HS-5 (cell line): ENCODE results near the gene B4GALT3.

Experiments
- DNase-seq: peaks from one replicate; pipeline ENCODE4 v3.0.0-alpha.2; 2012; ENCODE audit warnings: low read depth

The B4GALT3 gene

DNA sequence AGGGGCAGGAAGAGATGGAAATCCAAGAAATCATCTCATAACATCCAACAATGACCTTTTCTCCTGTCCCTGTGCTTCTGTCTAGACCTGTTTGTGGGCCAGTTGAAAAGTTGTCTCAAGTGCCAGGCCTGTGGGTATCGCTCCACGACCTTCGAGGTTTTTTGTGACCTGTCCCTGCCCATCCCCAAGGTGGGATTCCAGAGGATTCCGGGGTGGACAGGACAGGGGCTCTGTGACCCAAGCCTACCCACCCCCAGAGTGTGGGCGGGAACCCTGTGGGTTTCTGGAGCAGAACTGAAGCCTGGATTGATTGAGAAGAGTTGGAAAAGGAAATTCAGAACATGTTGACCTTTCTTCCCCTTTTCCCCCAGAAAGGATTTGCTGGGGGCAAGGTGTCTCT, 13.5 kb downstream of the B4GALT3 start:
- no peak for DNase-seq

DNA sequence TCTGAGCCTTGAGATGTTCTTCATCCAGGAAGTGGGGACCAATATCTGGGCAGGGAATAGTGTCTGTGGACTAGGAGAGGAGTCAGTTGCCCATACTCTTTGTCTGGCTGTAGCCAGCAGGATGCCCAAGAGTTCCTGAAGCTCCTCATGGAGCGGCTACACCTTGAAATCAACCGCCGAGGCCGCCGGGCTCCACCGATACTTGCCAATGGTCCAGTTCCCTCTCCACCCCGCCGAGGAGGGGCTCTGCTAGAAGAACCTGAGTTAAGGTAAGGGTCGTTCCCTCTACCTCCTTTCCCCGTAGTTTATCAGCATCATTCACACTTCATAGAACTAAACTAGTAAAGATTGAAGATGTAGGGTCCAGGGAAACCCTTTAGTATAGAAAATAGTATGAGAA, 14.5 kb downstream of the B4GALT3 start:
- no peak for DNase-seq

DNA sequence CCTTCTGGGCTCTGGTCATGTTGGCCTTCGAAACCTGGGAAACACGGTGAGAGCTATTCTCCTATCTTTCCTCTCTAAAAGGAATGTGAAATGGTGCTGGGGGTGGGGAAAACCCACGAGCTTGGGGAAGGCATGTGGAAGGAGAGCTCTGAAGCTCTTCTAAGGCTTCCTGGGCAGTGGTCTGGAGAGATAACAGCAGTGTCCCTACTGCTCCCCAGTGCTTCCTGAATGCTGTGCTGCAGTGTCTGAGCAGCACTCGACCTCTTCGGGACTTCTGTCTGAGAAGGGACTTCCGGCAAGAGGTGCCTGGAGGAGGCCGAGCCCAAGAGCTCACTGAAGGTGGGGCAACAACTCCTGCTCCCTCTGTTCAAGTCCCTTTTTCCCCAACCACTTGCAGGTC, 15.3 kb downstream of the B4GALT3 start:
- DNase-seq = no peak

DNA sequence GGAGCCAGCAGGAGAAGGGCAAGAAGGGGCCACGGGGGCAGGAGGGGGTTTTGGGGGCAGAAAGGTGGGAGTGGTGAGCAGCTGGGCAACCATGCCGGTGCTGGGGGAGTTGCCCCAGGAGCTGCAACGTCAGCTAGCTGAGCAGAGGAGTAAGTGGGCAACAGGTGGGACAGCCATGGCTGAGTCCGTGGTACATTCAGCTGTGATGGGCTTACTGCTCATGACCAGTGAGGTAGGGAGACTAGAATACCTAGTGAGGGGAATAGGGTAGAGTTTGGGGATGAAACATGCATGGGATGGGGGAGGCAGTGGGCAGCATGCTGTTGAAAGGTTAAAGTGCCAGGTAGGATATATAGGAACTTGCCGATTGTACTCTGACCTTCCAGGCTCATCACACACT, 15.7 kb downstream of the B4GALT3 start:
- no peak for DNase-seq

DNA sequence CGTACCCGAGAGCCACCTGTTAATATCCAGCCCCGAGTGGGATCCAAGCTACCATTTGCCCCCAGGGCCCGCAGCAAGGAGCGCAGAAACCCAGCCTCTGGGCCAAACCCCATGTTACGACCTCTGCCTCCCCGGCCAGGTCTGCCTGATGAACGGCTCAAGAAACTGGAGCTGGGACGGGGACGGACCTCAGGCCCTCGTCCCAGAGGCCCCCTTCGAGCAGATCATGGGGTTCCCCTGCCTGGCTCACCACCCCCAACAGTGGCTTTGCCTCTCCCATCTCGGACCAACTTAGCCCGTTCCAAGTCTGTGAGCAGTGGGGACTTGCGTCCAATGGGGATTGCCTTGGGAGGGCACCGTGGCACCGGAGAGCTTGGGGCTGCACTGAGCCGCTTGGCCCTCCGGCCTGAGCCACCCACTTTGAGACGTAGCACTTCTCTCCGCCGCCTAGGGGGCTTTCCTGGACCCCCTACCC, 16.6 kb downstream of the B4GALT3 start:
- DNase-seq = no peak

DNA sequence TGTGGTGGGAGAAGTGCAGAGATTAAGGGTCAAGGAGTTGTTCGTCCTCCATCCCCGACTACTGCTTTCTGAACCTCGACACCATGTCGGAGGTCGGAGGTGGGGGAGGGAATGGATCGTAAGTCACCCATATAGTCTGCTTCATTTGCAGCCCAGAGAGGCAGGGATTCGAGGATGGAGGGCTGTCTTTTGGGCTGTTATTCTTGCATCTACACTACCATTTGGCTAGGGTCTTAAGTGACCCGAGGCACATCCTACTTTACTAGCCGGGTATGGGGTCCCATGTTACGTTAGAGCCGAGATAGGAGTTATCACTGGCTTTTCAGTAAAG, 17.4 kb downstream of the B4GALT3 start:
- no peak for DNase-seq

DNA sequence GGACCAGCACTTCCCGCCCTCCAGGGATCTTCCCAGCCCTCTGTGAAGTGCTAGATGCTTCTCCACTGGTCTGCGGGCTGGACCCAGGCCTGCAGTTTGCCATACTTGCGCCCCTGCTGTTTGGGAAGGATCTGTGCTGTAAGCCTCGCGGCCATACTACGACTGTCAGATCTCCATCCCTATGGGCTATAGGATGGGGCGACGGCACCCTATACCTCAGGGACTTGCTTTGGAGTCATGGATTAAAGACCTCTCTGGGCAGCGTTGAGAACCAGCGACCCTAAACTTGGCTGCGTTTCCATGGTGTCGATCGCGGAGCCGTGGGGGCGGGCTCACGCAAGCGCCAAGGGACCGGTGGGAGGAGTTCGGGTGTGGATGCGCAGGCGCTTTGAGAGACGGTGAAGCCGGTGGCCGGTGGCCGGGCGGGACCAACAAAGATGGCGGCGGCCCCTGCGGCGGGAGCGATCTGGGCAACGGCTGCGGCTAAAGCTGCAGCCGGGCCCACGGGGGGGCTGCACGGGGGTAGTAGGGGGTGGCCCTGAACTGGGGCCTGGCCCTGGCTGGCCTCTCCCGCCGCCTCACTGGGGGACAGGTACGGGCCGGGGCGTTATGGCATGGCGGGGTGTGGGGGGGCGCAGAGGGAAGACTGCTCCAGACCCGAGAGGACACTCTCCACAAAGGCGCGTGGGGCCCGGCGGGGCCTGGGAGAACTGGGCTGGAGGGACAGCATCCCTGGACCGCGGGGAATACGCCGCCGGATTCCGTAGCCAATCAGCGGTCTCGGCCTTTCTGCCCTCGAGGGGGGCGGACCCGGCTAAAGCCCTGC, 18.0 kb downstream of the B4GALT3 start, which contains the start of gene USP21:
Gene USP21 (plus strand): TSS at position 414 of the 826 bp plus-strand sequence. CDS start 1,141 bp downstream, outside the sequence.
- peak; percentile 49 for DNase-seq

DNA sequence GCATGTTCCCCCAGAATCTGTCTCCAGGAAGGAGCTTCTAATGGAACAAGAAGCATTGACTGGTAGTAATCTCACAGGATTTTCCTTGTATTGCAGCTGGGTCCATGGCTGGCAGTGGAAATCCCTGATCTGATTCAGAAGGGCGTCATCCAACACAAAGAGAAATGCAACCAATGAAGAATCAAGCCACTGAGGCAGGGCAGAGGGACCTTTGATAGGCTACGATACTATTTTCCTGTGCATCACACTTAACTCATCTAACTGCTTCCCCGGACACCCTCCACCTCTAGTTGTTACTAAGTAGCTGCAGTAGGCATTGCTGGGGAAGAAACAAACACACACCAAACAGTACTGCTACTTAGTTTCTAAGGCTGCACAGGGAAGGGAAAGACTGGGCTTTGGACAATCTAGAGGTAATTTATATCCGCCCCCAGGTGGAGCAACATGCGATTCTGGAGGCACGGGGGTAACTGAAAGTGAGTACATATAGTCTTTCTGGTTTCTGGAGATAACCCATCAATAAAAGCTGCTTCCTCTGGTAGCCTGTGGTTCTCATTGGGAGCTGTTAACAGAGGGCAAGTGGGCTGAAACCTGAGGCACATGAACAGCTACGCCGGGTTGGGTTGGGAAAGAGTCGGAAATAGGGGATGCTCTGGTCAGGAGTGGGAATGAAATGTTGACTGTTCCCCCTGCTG, 18.8 kb downstream of the B4GALT3 start:
- no peak for DNase-seq

DNA sequence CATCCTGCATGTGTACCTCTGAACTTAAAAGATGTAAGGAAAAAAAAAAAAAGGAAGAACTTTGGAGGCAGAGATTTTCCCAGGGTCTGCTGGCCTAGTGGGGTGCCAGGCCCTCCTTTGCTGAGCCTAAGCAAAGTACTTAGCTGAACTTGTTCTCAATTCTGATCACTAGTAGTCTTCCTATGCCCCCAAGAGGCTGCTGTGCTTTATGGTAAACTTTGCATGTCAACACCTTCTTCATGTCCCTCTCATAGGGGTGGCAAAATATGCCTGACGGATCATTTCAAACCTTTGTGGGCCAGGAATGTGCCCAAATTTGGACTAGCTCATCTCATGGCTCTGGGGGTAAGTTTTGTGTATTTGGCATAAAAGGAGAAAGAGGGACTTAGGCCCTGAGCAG, 19.4 kb downstream of the B4GALT3 start:
- no peak for DNase-seq

DNA sequence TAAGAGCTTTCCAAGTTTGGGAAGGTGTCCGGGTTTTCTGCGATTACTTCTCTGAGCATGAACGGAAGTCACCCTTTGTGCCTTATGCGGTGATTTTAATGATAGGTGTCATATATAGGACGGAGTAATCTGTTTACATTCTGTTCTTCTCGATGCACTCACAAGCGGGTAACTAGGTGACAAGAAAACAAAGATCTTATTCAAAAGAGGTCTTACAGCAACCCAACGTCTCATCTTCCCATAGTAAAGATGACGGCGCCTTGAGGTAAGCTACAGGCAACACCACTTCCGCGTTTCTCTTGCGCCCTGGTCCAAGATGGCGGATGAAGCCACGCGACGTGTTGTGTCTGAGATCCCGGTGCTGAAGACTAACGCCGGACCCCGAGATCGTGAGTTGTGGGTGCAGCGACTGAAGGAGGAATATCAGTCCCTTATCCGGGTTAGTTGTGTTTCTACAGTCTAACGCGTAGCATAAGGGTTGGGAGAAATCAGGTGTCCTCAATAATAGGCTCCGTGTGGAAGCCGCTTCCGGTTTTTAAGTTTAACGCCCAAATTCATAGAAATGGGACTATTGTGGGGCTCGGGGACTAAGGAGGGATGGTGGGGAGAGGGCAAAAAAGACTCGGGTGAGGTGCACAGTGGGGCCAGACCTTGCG, 23.5 kb downstream of the B4GALT3 start, which contains the start of gene UFC1:
Gene UFC1 (plus strand): TSS at position 297 of the 656 bp plus-strand sequence. CDS start 20 bp downstream, at position 317.
- DNase-seq = peak; percentile 84

DNA sequence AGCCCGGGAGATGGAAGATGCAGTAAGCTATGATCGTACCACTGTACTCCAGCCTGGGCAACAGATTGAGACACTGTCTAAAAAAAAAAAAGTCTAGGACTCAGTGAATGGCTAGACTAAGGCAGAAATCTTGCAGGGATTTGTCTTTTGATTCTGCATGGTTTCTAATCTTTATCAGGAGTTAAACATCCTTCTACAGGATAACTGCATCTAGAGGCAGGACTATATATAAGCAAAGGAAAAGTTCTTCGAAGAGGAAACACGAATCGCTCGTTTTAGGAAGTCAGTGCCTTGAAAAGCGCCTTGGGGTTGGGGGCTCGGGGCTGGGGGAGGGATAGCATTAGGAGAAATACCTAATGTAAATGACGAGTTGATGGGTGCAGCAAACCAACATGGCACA, 24.1 kb downstream of the B4GALT3 start:
- no peak for DNase-seq

DNA sequence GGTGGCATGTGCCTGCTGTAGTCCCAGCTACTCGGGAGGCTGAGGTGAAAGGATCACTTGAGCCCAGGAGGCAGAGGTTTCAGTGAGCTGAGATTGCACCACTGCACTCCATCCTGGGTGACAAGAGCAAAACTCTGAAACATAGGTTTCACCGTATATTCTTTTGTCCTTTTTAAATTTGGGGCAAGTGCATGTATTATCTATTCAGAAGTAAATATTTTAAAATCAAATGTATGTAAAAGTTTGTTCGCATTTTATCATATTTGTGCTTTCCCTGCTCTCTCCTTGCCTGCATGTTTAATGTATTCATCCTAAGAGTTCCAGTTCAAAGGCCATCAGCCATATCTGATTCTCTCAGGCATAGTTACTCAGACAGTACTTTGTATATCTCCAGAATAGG, 31.5 kb downstream of the B4GALT3 start:
- DNase-seq = no peak

DNA sequence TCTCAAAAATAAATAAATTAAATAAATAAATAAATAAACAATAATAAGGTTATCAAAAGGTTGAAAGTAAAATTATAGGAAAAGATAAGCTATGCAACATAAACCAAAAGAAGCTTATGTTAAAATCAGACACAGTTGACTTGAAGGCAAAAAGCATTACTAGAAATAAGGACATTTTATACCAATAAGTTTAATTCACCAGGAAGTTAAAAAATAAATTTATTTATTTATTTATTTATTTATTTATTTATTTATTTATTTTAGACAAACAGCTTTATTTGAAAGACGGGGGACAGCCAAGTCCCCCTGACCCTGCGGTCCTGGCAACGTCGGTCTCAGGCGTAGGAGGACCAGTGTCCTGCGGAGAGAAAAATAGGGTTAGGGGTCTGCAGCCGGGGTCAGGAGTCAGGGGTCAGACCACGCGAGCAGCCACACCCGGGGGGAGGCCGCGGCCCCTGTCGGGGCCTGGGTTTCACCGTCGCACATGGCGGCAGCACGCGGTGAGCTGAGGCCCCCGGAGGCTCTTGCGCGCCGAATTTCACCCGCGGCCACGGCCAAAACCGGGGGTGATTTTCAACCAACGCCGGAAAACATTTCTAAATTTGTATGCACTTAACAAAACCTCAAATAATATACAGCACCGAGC, 36.4 kb downstream of the B4GALT3 start:
- no peak for DNase-seq

DNA sequence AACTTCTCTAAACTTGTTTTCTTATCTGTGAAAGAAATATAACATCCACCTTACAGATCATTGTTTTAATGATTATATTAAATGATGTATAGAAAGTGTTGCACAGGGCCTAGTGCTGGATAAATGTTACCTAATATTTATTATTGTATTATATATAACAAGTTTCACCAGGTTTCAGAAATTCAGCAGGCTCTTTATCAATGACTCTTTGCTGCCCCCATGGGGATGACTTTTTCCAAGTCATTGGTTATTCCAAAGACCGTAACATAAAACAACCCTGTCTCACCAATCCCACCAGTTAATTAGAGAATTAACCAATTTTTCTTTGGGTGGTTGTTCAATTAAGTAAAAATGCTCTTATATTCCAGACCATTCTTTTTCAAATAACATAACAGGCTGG, 37.5 kb downstream of the B4GALT3 start:
- DNase-seq = no peak

DNA sequence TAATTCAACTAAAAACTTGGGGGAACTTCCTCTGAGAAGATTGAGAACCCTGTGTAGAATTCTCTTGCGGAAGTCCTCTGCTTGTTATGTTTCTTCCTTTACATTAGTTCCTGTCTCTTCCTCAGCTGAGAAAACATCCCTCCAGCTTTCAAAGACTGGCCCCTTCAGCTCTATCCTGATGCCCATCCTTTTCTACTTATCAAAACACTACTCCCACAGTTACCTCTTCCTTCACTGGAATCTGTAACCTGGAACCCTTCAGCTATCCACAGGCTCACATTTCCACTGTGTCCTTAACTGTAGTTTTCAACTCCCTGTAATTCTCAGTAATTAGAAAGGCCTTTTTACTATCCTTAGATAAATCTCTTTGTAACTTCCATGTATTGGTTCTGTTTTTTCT, 38.9 kb downstream of the B4GALT3 start:
- no peak for DNase-seq

DNA sequence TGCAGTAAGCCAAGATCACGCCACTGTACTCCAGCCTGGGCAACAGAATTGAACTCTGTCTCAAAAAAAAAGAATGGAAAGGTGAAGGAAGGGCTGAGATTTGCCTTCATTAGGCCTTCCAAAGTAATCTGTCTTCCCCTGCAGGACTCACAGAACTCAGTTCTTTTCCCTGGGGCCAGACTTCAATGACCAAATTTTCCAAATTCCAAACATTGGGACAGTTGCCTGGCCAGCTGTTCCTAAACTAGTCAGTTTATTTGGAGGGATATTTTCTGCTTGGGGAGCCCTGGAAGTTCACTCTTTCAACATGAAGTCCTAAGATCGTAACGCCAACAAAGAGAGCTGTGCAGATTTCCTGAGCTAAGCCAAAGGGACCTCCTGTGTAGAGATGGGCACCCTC, 39.4 kb downstream of the B4GALT3 start:
- no peak for DNase-seq

DNA sequence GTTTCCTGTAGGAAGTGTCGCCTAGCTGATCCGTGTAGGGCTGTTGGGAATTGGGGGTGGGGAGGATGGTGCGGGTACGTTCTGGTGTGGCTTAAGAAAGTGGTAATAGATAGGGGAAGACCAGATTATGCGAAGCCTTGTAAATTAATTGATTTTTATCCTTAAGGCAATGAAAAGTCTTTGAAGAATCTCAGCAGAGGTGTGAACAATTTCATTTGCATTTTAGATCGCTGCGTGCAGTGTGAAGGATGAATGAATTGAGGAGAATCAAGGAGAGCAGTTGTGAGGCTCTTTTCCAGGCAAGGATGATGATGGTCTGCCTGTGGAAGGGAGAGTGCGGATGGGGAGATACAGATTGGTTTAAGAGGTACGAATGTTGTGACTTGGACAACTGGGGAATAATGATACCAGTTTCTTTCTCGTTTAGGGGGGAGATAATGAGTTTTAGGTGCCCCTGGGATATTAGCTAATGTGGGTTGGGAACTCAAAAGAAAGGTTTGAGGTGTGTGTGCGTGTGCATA, 44.0 kb downstream of the B4GALT3 start:
- DNase-seq = no peak

DNA sequence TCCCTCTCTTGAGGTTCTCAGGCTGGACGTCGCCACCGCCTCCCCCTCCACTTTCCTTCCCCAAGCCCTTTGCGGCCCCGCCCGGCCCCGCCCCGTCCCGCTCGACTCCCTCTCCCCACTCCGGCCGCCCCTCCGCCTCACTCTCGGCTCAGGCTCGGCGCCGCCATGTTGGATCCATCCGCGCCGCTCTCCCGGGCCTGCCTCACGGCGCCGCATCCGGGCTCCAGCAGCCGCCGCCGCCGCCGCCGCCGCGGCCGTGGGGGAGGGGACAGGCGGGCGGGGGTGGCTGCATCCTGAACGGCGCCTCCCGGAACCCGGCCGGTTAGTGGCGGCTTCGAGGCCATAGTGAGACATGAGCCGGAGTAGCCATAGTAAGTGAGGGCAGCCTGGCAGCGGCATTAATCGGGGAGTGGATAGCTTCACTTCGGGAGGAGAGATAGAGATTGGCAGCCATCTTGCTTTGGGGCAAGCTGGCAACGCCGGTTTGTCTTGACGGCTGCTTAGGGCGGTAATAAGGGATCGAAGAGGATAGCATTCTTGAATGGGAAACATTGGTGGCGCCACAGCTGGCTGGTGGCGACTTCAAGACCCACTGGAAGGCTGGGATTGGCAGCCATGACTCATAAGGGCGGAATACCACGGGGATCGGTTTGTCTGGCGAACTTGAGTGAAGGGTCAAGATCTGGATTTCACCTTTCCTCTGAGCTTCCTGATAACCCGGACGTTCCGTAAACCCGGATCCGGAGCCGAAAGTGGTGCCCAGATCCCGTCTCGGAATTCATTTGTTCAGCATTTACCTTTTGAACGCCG, 44.7 kb downstream of the B4GALT3 start, which contains the start of gene DEDD:
Gene DEDD (minus strand): TSS at position 258 of the 810 bp plus-strand sequence. CDS start 8,205 bp downstream, outside the sequence.
- peak; percentile 91 for DNase-seq

DNA sequence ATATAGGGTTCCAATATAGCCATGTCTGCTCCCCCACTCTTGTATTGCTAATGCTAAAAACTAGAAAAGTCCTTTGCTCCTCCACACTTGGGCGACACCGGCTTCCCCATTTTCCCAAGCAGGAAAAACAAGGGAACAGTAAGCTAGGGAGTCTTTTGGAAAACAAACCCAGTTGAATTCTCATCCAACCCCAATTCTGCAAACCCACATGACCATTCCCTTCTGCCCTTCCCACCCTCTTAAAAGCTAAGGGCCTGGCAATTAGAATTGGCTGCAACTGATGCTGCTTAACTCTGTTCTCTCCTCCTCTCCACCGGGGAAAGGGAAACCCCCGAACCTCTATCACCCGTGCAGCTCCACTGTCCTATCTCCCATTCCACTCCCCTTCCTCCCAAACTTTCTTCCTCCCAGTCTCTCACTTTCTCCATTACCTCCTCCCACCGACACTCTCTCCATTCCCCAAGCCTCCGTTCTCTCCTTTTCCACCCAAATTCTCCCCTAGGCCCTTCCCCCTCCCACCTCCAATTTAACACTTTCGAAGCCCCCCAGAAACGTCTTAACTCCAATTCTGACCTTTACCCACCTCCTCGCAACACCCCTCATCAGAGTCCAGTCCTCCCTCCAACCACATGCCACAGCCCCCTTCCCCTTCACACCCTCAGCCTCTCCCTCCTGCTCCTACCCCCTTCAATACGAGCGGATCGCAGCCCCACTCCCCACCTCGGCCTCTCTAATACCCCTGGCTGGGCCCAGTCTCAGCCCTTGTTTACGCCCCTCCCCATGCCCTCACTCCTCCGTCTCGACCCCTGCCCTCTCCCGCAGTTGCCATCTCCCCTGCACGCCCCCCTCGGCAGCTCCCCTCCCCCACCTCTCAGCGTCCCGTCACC, 45.5 kb downstream of the B4GALT3 start:
- DNase-seq = no peak

DNA sequence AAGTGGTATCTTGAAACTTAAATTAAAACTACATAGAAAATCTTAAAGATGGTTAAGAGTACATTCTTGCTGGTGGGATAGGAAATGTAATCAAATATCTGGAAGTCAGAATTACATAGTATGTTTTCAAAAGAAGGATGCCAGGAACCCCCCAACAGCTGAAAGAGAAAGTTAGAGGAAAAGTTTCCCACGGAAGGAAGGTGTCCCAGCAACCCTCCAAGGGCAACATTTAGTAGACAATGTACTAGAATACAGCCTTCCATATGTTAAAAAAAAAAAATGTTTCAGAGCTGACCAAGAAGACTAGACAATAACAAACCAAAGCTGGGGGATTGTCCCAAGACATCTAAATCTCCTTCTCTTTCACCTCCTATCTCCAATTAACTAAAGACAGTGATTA, 47.0 kb downstream of the B4GALT3 start:
- DNase-seq = no peak
